ENCODE results near the gene FABP7. TPM values are rescaled to one million over a fixed set of nuclear protein-coding genes. Genes with fewer than 3 reads are reported as not detected.

Gene FABP7
- total RNA-seq, 1 experiment from 2014 or later = not detected

DNA sequence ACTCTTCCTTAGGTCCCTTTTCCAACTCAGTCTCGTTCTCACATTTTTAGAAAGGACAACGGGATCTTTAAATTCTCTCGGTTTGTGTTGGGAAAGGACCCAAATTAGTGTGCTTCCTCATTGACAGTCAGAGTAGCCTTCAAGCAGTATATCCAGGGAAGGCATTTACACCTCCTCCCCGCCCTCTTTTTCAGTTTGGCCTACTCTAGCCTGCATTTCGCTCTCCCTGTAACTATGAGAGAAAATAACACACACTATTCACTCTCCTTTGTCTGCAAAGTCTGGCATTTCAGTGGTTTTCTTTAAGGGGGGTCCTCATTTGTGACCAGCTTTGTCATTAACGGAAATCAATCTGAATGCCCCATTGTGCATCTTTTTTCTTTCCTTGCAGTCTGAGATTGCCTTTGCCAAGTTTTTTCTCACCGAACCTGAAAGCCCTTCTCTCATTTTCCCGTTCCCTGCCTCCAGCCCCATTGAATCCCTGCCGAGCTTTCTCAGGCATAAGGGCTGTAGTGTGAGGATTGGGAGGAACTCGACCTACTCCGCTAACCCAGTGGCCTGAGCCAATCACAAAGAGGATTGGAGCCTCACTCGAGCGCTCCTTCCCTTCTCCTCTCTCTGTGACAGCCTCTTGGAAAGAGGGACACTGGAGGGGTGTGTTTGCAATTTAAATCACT, 393 bp upstream of the FABP7 start:
- Histone ChIP-seq H3K9me2 (ENCODE audit: insufficient read depth) (no peaks in the 10 kb centered on the region), H4K20me1 (ENCODE audit: insufficient read depth) (no peaks in the 10 kb centered on the region), H3K9ac (ENCODE audit: low read length) (no peak overlapping the region), H2AFZ (ENCODE audit: low read depth, low read length, poor library complexity, severe bottlenecking) (no peak overlapping the region), H3K36me3 (ENCODE audit: control insufficient read depth in 1 of 2, insufficient read depth in 2 of 2, low read length in 2 of 2) (no peaks in the 10 kb centered on the region), H3K27ac (ENCODE audit: low read depth, low read length) (no peak overlapping the region), H3K4me3 (replicated peaks in 1 of 2; ENCODE audit: low read depth in 1 of 2, low read length in 2 of 2) (no peak overlapping the region), H3K9me3 (ENCODE audit: control insufficient read depth in 1 of 2, insufficient read depth in 1 of 2, low read depth in 1 of 2, low read length in 2 of 2) (no peaks in the 10 kb centered on the region), H3K4me2 (ENCODE audit: low read length) (no peak overlapping the region), H3K27me3 (ENCODE audit: insufficient read depth, low read length) (no peaks in the 10 kb centered on the region), H3K4me1 (ENCODE audit: control insufficient read depth in 1 of 2, insufficient read depth in 2 of 2, low read length in 2 of 2) (no peaks in the 10 kb centered on the region), H3K79me2 (ENCODE audit: insufficient read depth, low read length) (no peaks in the 10 kb centered on the region)
- CTCF ChIA-PET = interaction anchor here (0.9 kb wide), 1 partner anchor 60 kb away, joined by 3 read pairs; no protein-coding TSS in a partner anchor
- ATAC-seq = no peak
- RAD21 ChIA-PET (ENCODE audit: low non-redundant PET in 1 of 2, low total read pairs in 2 of 2, uncharacterized antibody in 2 of 2, unreplicated experiment in 2 of 2) = no interaction called here
- no peak for DNase-seq (ENCODE audit: low read depth, low spot score)
- TF ChIP-seq EZH2phosphoT487 (IDR thresholded peaks at IDR 0.05; ENCODE audit: borderline replicate concordance) = no peak
- intact Hi-C loops (cut with micrococcal nuclease) = no loop called here
- POLR2A ChIA-PET = no interaction called here
- BruUV-seq (replicated peaks) = no TSS peak

DNA sequence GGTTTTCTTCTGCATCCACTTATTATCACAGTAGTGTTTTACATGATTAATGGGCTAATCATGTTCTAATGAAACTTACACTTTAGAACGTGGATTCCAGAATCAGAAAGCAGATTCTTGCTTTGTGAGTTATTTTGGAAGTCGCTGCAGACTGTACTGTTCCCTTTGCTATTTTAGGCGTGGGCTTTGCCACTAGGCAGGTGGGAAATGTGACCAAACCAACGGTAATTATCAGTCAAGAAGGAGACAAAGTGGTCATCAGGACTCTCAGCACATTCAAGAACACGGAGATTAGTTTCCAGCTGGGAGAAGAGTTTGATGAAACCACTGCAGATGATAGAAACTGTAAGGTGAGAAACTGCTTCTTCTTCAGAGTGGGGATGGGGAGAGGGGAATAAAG, 598 bp downstream of the FABP7 start:
- RAD21 ChIA-PET (ENCODE audit: low non-redundant PET in 1 of 2, low total read pairs in 2 of 2, uncharacterized antibody in 2 of 2, unreplicated experiment in 2 of 2) = no interaction called here
- POLR2A ChIA-PET = no interaction called here
- no peaks in the 10 kb centered on the region for H3K9me3 ChIP-seq (ENCODE audit: control insufficient read depth in 1 of 2, insufficient read depth in 1 of 2, low read depth in 1 of 2, low read length in 2 of 2)
- H4K20me1 ChIP-seq (ENCODE audit: insufficient read depth) = no peaks in the 10 kb centered on the region
- H3K9me2 ChIP-seq (ENCODE audit: insufficient read depth) = no peaks in the 10 kb centered on the region
- CTCF ChIA-PET = interaction anchor here (0.9 to 1.8 kb wide), 2 partner anchors 9 to 59 kb away, joined by 3 to 5 read pairs; partner anchors contain the start of gene SMPDL3A
- H3K4me2 ChIP-seq (ENCODE audit: low read length) = no peak overlapping the region
- TF ChIP-seq SRF (IDR thresholded peaks at IDR 0.05; ENCODE audit: low read depth) (no peak), POLR2AphosphoS5 (IDR thresholded peaks at IDR 0.05; ENCODE audit: low read depth, low read length) (no peak), RAD21 (IDR thresholded peaks at IDR 0.05; ENCODE audit: low read depth) (no peak), FOSL1 (IDR thresholded peaks at IDR 0.05; ENCODE audit: low read depth) (no peak), ZFX (IDR thresholded peaks at IDR 0.05) (no peak), MAX (IDR thresholded peaks at IDR 0.05) (no peak), JUND (IDR thresholded peaks at IDR 0.05) (no peak), REST (IDR thresholded peaks at IDR 0.05; ENCODE audit: low read depth) (no peak)
- BruUV-seq (replicated peaks) = no TSS peak
- H3K27me3 ChIP-seq (ENCODE audit: insufficient read depth, low read length) = no peaks in the 10 kb centered on the region
- no peaks in the 10 kb centered on the region for H3K36me3 ChIP-seq (ENCODE audit: control insufficient read depth in 1 of 2, insufficient read depth in 2 of 2, low read length in 2 of 2)
- intact Hi-C loops (cut with micrococcal nuclease) = no loop called here
- H3K9ac ChIP-seq (ENCODE audit: low read length) = no peak overlapping the region
- DNase-seq (ENCODE audit: low read depth, low spot score) (no peak), ATAC-seq (no peak)
- H3K79me2 ChIP-seq (ENCODE audit: insufficient read depth, low read length) = no peaks in the 10 kb centered on the region
- H2AFZ ChIP-seq (ENCODE audit: low read depth, low read length, poor library complexity, severe bottlenecking) = no peak overlapping the region
- no peak overlapping the region for H3K27ac ChIP-seq (ENCODE audit: low read depth, low read length)
- H3K4me3 ChIP-seq (replicated peaks in 1 of 2; ENCODE audit: low read depth in 1 of 2, low read length in 2 of 2) = no peak overlapping the region
- no peaks in the 10 kb centered on the region for H3K4me1 ChIP-seq (ENCODE audit: control insufficient read depth in 1 of 2, insufficient read depth in 2 of 2, low read length in 2 of 2)
